Measurements from ENCODE around the gene DAPK2.
A peak's percentile ranks its signal among the peaks of the same experiment; 100 is the strongest.
"Not testable (repeated sequence)": the region's sequence is repeated elsewhere in the genome, so short reads cannot be mapped to it uniquely, and the experiment has no call there.

The DAPK2 gene

DNA sequence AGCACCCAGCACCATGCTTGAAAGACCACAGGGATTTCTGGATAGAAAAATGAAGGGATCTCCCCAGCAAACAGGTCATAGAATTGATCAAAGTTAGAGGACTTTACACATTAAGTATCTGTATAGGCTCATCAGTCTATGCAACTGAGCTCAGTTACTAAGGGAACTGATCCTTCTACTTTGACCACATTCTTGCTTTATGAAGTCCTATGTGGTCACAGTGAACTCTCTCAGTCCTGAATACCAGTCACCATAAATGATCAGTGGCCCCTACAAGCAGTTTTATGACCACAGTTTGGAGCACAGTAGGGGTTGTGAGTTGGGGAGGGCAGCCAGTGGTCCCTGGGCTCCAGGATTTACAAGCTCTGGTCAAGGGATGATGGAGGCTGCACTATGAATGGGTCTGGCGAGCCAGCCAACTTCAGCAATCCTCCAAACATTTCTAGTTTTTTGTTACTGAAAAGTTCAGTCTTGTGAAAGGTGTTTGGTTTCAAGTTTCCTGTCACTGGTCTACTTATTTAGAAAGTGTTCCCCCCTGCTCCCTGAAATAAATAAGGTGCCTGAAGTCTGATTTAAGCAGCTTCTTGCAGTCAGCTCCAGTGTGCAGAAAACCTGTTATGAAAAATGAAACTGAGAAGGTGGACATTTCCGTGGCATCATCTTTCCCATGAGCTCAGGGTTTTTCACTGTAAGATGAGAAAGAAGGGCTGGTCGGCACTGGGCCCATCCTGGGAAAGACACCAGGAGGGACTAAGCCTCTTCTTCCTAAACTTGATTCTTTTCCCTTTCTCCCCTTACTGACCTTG is 75.5 kb downstream of the DAPK2 start:
- Mint-ChIP-seq H3K9me3 (peaks cover 5% of the 10 kb centered on the region), H3K4me1 (peaks cover 32% of the 10 kb centered on the region), H3K27me3 (ENCODE audit: low read depth, poor library complexity) (no peaks in the 10 kb centered on the region), H3K36me3 (ENCODE audit: low read depth) (peaks cover 3% of the 10 kb centered on the region), H3K4me3 (peak overlapping the region; percentile 28), H3K27ac (peak overlapping the region; percentile 94)
- TF ChIP-seq CTCF (IDR thresholded peaks at IDR 0.05), result no peak
- no peak for DNase-seq

GRCh38 chr15:63969652-63970421 is 76.4 kb downstream of the DAPK2 start:
- peaks cover 10% of the 10 kb centered on the region for H3K36me3 Mint-ChIP-seq (ENCODE audit: low read depth)
- no peak for DNase-seq
- peak overlapping the region; percentile 61 for H3K27ac Mint-ChIP-seq
- no peak for TF ChIP-seq CTCF (IDR thresholded peaks at IDR 0.05)
- H3K4me1 Mint-ChIP-seq, result peaks cover 32% of the 10 kb centered on the region
- peaks cover 13% of the 10 kb centered on the region for H3K9me3 Mint-ChIP-seq
- H3K27me3 Mint-ChIP-seq (ENCODE audit: low read depth, poor library complexity), result no peaks in the 10 kb centered on the region
- no peak overlapping the region for H3K4me3 Mint-ChIP-seq

GRCh38 chr15:63968700-63969099 is 77.6 kb downstream of the DAPK2 start:
- Mint-ChIP-seq H3K27ac (no peak overlapping the region), H3K27me3 (ENCODE audit: low read depth, poor library complexity) (no peaks in the 10 kb centered on the region), H3K9me3 (peaks cover 25% of the 10 kb centered on the region), H3K36me3 (ENCODE audit: low read depth) (peaks cover 22% of the 10 kb centered on the region), H3K4me1 (peaks cover 32% of the 10 kb centered on the region), H3K4me3 (no peak overlapping the region)
- TF ChIP-seq CTCF (IDR thresholded peaks at IDR 0.05), result no peak
- DNase-seq, result no peak

DNA sequence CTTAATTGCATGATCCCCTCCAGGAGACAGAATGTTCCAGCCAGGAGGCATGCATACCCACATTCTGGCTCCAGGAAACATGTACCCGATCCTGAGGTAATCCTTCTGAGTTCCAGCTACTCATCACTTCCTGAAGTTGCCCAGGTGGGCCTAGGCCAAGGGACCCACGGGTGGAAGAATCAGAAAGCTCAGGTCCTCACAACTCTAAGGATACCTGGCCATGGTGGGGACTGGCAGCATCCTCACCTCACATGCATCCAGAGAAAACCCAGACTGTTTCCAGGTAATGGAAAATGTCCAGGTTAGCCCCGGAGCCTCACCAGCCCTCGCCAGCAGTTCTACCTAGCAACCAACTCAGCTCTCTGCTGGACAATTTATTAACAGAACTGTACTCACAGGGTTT is 78.2 kb downstream of the DAPK2 start:
- Mint-ChIP-seq H3K36me3 (ENCODE audit: low read depth) (peaks cover 27% of the 10 kb centered on the region), H3K4me1 (peaks cover 32% of the 10 kb centered on the region), H3K27ac (no peak overlapping the region), H3K9me3 (peaks cover 30% of the 10 kb centered on the region), H3K27me3 (ENCODE audit: low read depth, poor library complexity) (no peaks in the 10 kb centered on the region), H3K4me3 (no peak overlapping the region)
- no peak for TF ChIP-seq CTCF (IDR thresholded peaks at IDR 0.05)
- no peak for DNase-seq

GRCh38 chr15:63967616-63968015 is 78.7 kb downstream of the DAPK2 start:
- Mint-ChIP-seq H3K36me3 (ENCODE audit: low read depth) (peaks cover 29% of the 10 kb centered on the region), H3K27ac (no peak overlapping the region), H3K4me1 (peaks cover 32% of the 10 kb centered on the region), H3K4me3 (no peak overlapping the region), H3K9me3 (peaks cover 35% of the 10 kb centered on the region), H3K27me3 (ENCODE audit: low read depth, poor library complexity) (no peaks in the 10 kb centered on the region)
- TF ChIP-seq CTCF (IDR thresholded peaks at IDR 0.05), result no peak
- no peak for DNase-seq

- H3K4me1 Mint-ChIP-seq; H3K4me3 Mint-ChIP-seq; DNase-seq; H3K27ac Mint-ChIP-seq; H3K27me3 Mint-ChIP-seq (ENCODE audit: low read depth, poor library complexity): not testable (repeated sequence)
- Mint-ChIP-seq H3K36me3 (ENCODE audit: low read depth) (peaks cover 34% of the 10 kb centered on the region), H3K9me3 (peaks cover 74% of the 10 kb centered on the region)
These were observed 83.2 kb downstream of the DAPK2 start for GRCh38 chr15:63962947-63963721.

Data from nephron progenitor cell (in vitro differentiated cells).